Adrenal gland (tissue), 12 donors: ENCODE results near the gene NDUFS3. TPM values are rescaled to one million over a fixed set of nuclear protein-coding genes. Genes with fewer than 3 reads are reported as not detected.

Experiments
- DNase-seq, 7 donors: peaks; one replicate each; pipeline ENCODE4 v3.0.0-alpha.2; 2019 to 2020
- H3K27ac ChIP-seq, 5 donors: fragments of 200-600 bp; sonication (generic) in 4 of 5; 1 replicate in 3 of 5; 2 replicates in 2 of 5; pipeline versions ENCODE4 v1.5.1 to v1.8.0; 2016 to 2020; ENCODE audit warnings: mild to moderate bottlenecking in 1 of 5
- H3K27me3 ChIP-seq: fragments of 200-600 bp; 2 replicates; pipeline ENCODE4 v1.8.0; 2021
- H3K36me3 ChIP-seq, 2 donors: fragments of 200-600 bp; replicated peaks in 1 of 2; 1 replicate in 1 of 2; 2 replicates in 1 of 2; pipeline versions ENCODE4 v1.5.1 to v1.8.0; 2018 to 2022
- H3K4me1 ChIP-seq, 2 donors: fragments of 200-600 bp; replicated peaks in 1 of 2; 1 replicate in 1 of 2; 2 replicates in 1 of 2; pipeline versions ENCODE4 v1.5.1 to v1.8.0; 2018 to 2021
- H3K4me3 ChIP-seq, 4 donors: fragments of 200-600 bp; sonication (generic) in 3 of 4; one replicate each; pipeline ENCODE4 v1.5.1; 2016 to 2018
- H3K9me3 ChIP-seq, 3 donors: fragments of 200-600 bp; sonication (generic) in 1 of 3; replicated peaks in 1 of 3; 1 replicate in 2 of 3; 2 replicates in 1 of 3; pipeline versions ENCODE4 v1.5.1 to v1.8.0; 2016 to 2021
- POLR2A ChIP-seq, 2 donors: fragments of 450-650 bp; IDR thresholded peaks; one replicate each; pipeline ENCODE4 v1.6.1; 2017; ENCODE audit warnings: antibody characterized with exemption in 2 of 2, mild to moderate bottlenecking in 2 of 2, moderate library complexity in 1 of 2
- WGBS, 4 donors: extraction: QIAGEN DNeasy Blood & Tissue Kit in 2 of 4; methylation state at CpG; one replicate each; pipeline versions ENCODE4 v1.1.5 to v1.1.7; 2013 to 2017; 5-methylcytosine and 5-hydroxymethylcytosine counted together
- intact Hi-C, 2 donors: fragments of 100-400 bp; cut with DNase I; formaldehyde crosslinking; loops; one replicate each; pipeline versions ENCODE4 v1.14.1 to v1.15.0; 2022 to 2023
- polyA plus RNA-seq, 3 donors: library from polyadenylated mRNA; stranded (reverse); fragments of 200-250 nt in 2 of 3; fragments of 350-450 nt in 1 of 3; fragmentation: Illumina TruSeq in 1 of 3; extraction: RNeasy Lipid Tissue Mini Kit (QIAGEN cat#74804) in 1 of 3; gene quantifications; one replicate each; pipeline ENCODE4 v1.2.3, GENCODE V29; 2013 to 2014
- total RNA-seq, 9 donors: library from RNA; depleted of rRNA in 4 of 9; stranded (reverse); fragments of >200 nt in 4 of 9; fragments of 120-200 nt in 1 of 9; fragmentation: NEBNext Ultra II Directional in 1 of 9; extraction: Animal tissue kit (Norgen Biotek cat#: 25700) in 1 of 9; gene quantifications; one replicate each; pipeline versions ENCODE4 v1.1.0 to v1.2.4, GENCODE V29; 2013 to 2023
- TF ChIP-seq, protein P1 (sequence below), 6 experiments: fragments of 450-650 bp in 4 of 6; fragments of 200-600 bp in 2 of 6; sonication (generic) in 1 of 6; IDR thresholded peaks; 1 replicate in 5 of 6; 2 replicates in 1 of 6; pipeline versions ENCODE4 v1.5.1 to v1.8.0; 2016 to 2021; ENCODE audit warnings: antibody characterized with exemption in 6 of 6, mild to moderate bottlenecking in 2 of 6, moderate library complexity in 1 of 6
- donor health status: healthy with polysubstance abuse.
- donor health status: Bipolar disorder and iron deficiency.
- donor health status: DM: yes; HTN: yes; CAD: no.
- donor health status: DM: no; HTN: no; CAD: no.
- donor health status: DM: no; HTN: no; CAD: no.
- donor health status: DM: yes; HTN: yes; CAD: no.

NDUFS3 gene
- total and polyA plus RNA-seq, 12 donors, result 95.8 to 385 (median 139) TPM

DNA sequence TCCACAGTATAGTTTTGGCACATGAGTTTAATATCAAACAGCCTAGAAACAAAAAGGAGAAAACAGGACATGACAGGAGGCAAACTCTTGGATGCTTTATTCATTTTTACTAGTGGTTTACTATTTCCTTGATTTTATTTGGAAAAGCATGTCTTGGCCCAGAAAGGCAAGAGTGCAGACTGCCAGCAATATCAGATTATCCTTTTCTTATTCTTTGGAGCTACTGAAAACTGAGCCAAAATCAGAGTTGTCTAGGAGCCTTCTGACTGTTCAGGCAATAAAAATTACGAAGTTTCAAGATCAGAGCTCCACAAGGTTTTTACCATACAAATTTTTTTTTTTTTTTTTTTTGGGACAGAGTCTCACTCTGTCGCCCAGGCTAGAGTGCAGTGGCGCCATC, 42.0 kb upstream of the NDUFS3 start:
- Histone ChIP-seq H3K27me3 (no peaks in the 10 kb centered on the region), H3K9me3 (no peaks in the 10 kb centered on the region), H3K4me1 (peaks cover 42 to 78% of the 10 kb centered on the region in 2 donors), H3K27ac (no peak overlapping the region), H3K36me3 (no peaks in the 10 kb centered on the region), H3K4me3 (no peak overlapping the region)
- 46 to 55% (median 54%) methylated on average over 3 of the region's 3 CpGs for WGBS, 4 donors
- no peak for DNase-seq
- intact Hi-C loops, result no loop called here
- no peak for TF ChIP-seq POLR2A (IDR thresholded peaks at IDR 0.05)
- TF ChIP-seq, protein P1, sequence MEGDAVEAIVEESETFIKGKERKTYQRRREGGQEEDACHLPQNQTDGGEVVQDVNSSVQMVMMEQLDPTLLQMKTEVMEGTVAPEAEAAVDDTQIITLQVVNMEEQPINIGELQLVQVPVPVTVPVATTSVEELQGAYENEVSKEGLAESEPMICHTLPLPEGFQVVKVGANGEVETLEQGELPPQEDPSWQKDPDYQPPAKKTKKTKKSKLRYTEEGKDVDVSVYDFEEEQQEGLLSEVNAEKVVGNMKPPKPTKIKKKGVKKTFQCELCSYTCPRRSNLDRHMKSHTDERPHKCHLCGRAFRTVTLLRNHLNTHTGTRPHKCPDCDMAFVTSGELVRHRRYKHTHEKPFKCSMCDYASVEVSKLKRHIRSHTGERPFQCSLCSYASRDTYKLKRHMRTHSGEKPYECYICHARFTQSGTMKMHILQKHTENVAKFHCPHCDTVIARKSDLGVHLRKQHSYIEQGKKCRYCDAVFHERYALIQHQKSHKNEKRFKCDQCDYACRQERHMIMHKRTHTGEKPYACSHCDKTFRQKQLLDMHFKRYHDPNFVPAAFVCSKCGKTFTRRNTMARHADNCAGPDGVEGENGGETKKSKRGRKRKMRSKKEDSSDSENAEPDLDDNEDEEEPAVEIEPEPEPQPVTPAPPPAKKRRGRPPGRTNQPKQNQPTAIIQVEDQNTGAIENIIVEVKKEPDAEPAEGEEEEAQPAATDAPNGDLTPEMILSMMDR (IDR thresholded peaks at IDR 0.05), result no peak

- H3K27ac ChIP-seq, result peak overlapping the region in 2 of 5 donors; percentile 24 to 57
- H3K4me3 ChIP-seq, result no peak overlapping the region
- intact Hi-C loops, result no loop called here
- peaks cover 29 to 57% of the 10 kb centered on the region in 2 donors for H3K4me1 ChIP-seq
- DNase-seq, result peak in 1 of 7 donors; percentile 31
- WGBS, 4 donors, result 79 to 87% (median 81%) methylated on average over 10 of the region's 10 CpGs
- TF ChIP-seq POLR2A (IDR thresholded peaks at IDR 0.05), result no peak
- TF ChIP-seq, protein P1 (IDR thresholded peaks at IDR 0.05), result no peak
- H3K9me3 ChIP-seq, result no peaks in the 10 kb centered on the region
- H3K27me3 ChIP-seq, result no peaks in the 10 kb centered on the region
- H3K36me3 ChIP-seq, result no peaks in the 10 kb centered on the region
Measured at GRCh38 chr11:47538741-47539565, 39.9 kb upstream of the NDUFS3 start.

DNA sequence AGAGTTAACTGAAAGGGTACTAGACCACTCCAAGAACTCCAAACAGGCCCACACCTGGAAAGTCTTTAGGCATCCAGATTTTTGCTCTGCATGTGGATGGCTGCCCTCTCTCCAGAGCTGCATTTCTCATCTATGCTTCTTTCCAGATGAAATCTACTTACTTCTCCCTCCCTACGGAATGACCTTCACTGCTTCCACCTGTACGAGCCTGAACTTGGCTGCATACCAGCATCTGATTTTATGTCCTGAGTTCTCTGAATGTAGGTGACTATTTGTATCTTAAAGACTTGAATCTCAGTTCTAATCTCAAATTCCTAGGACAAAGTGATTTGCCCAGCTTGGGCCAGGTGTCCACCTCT, 39.2 kb upstream of the NDUFS3 start:
- Histone ChIP-seq H3K36me3 (no peaks in the 10 kb centered on the region), H3K9me3 (no peaks in the 10 kb centered on the region), H3K4me3 (no peak overlapping the region), H3K4me1 (peaks cover 29 to 50% of the 10 kb centered on the region in 2 donors), H3K27ac (peak overlapping the region in 2 of 5 donors; percentile 24 to 57), H3K27me3 (no peaks in the 10 kb centered on the region)
- no peak for DNase-seq
- TF ChIP-seq, protein P1 (IDR thresholded peaks at IDR 0.05), result no peak
- no peak for TF ChIP-seq POLR2A (IDR thresholded peaks at IDR 0.05)
- intact Hi-C loops, result no loop called here
- 25 to 45% (median 41%) methylated on average over 2 of the region's 2 CpGs for WGBS, 4 donors

DNA sequence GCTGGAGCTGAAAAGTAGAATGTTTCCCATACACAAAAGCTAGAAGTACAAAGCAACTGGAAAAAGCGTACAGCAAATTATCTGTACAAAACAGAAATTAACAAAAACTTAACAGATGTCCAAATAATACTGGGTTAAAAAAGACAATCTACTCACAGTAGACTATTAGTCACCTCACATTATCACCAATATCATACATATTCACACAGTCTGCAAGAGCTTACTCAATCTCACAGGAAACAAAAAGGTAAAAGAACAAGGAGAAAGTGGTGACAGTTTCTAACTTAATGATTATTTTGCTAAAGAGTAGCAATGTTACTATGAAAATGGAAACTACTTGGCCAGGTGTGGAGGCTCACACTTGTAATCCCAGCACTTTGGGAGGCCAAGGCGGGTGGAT, 37.8 kb upstream of the NDUFS3 start:
- WGBS, 4 donors, result 92 to 100% (median 96%) methylated on average over 2 of the region's 2 CpGs
- Histone ChIP-seq H3K4me3 (no peak overlapping the region), H3K36me3 (no peaks in the 10 kb centered on the region), H3K27me3 (no peaks in the 10 kb centered on the region), H3K27ac (no peak overlapping the region), H3K9me3 (no peaks in the 10 kb centered on the region), H3K4me1 (peaks cover 29 to 46% of the 10 kb centered on the region in 2 donors)
- DNase-seq, result no peak
- intact Hi-C loops, result no loop called here
- TF ChIP-seq, protein P1 (IDR thresholded peaks at IDR 0.05), result no peak
